Measurements from ENCODE around the gene KIF26A.

GRCh38 chr14:104179564-104180129 is 41.3 kb downstream of the KIF26A start:
- no peak for TF ChIP-seq CTCF (IDR thresholded peaks at IDR 0.05)
- no peak for TF ChIP-seq POLR2A (IDR thresholded peaks at IDR 0.05)

Data from stomach (tissue), 4 donors.